Measurements from ENCODE around the gene TAPT1. TPM values are rescaled to one million over a fixed set of nuclear protein-coding genes. Genes with fewer than 3 reads are reported as not detected.
"Not testable (repeated sequence)": the region's sequence is repeated elsewhere in the genome, so short reads cannot be mapped to it uniquely, and the experiment has no call there.

The TAPT1 gene
- 10 to 100 TPM in 11 of 12 donors, not detected in 1; 27.3 to 59.9 (median 41.2) TPM for polyA plus RNA-seq (ENCODE audit: insufficient read length in 12 of 12)
- long read RNA-seq, donor 1, full-length matches to known transcripts, result 4 of 4 reads
- long read RNA-seq, donor 1, partial matches to known transcripts, result 0 of 4 reads
- long read RNA-seq, donor 1, other reads (novel, unspliced or antisense), result 0 of 4 reads
- long read RNA-seq, donor 2, full-length matches to known transcripts, result 5 of 5 reads
- long read RNA-seq, donor 2, partial matches to known transcripts, result 0 of 5 reads
- long read RNA-seq, donor 2, other reads (novel, unspliced or antisense), result 0 of 5 reads
- long read RNA-seq, donor 3, full-length matches to known transcripts, result 1 of 1 reads
- long read RNA-seq, donor 3, partial matches to known transcripts, result 0 of 1 reads
- long read RNA-seq, donor 3, other reads (novel, unspliced or antisense), result 0 of 1 reads
- long read RNA-seq, donor 4, partial matches to known transcripts, result 0 of 1 reads
- long read RNA-seq, donor 4, other reads (novel, unspliced or antisense), result 0 of 1 reads
- long read RNA-seq, donor 5, full-length matches to known transcripts, result 10 of 34 reads
- long read RNA-seq, donor 5, partial matches to known transcripts, result 24 of 34 reads
- long read RNA-seq, donor 5, other reads (novel, unspliced or antisense), result 0 of 34 reads
- long read RNA-seq, donor 6, full-length matches to known transcripts, result 1 of 1 reads
- long read RNA-seq, donor 6, partial matches to known transcripts, result 0 of 1 reads
- long read RNA-seq, donor 6, other reads (novel, unspliced or antisense), result 0 of 1 reads
- long read RNA-seq, donor 7, full-length matches to known transcripts, result 3 of 3 reads
- long read RNA-seq, donor 7, partial matches to known transcripts, result 0 of 3 reads
- long read RNA-seq, donor 7, other reads (novel, unspliced or antisense), result 0 of 3 reads
- long read RNA-seq, donor 8, full-length matches to known transcripts, result 5 of 5 reads
- long read RNA-seq, donor 8, partial matches to known transcripts, result 0 of 5 reads
- long read RNA-seq, donor 8, other reads (novel, unspliced or antisense), result 0 of 5 reads
- long read RNA-seq, donor 9, full-length matches to known transcripts, result 2 of 2 reads
- long read RNA-seq, donor 9, partial matches to known transcripts, result 0 of 2 reads
- long read RNA-seq, donor 9, other reads (novel, unspliced or antisense), result 0 of 2 reads
- long read RNA-seq, donor 10, full-length matches to known transcripts, result 3 of 3 reads
- long read RNA-seq, donor 10, partial matches to known transcripts, result 0 of 3 reads
- long read RNA-seq, donor 10, other reads (novel, unspliced or antisense), result 0 of 3 reads
- long read RNA-seq, donor 11, partial matches to known transcripts, result 0 of 1 reads
- long read RNA-seq, donor 11, other reads (novel, unspliced or antisense), result 0 of 1 reads

- peak; percentile 51 for DNase-seq
Observed at GRCh38 chr4:16225863-16226815, at the start of gene TAPT1. Gene TAPT1 (minus strand): TSS chr4:16226471. CDS start chr4:16226457, 14 bp downstream.

GRCh38 chr4:16271411-16271810, 45.1 kb upstream of the TAPT1 start:
- DNase-seq, result no peak

GRCh38 chr4:16270454-16271328, 44.4 kb upstream of the TAPT1 start:
- DNase-seq, result no peak

- not testable (repeated sequence) for DNase-seq
Observed at GRCh38 chr4:16269742-16270453, 43.6 kb upstream of the TAPT1 start.

- no peak for DNase-seq
Observed at GRCh38 chr4:16269240-16269639, 43.0 kb upstream of the TAPT1 start.

GRCh38 chr4:16268290-16268689, 42.0 kb upstream of the TAPT1 start:
- no peak for DNase-seq

- no peak for DNase-seq
Observed at GRCh38 chr4:16267639-16268038, 41.4 kb upstream of the TAPT1 start.

- no peak for DNase-seq
Observed at GRCh38 chr4:16265820-16266219, 39.5 kb upstream of the TAPT1 start.

- DNase-seq, result peak; percentile 59
Observed at GRCh38 chr4:16264798-16265197, 38.5 kb upstream of the TAPT1 start.

- DNase-seq, result no peak
Observed at GRCh38 chr4:16263056-16263455, 36.8 kb upstream of the TAPT1 start.

- no peak for DNase-seq
Observed at GRCh38 chr4:16262188-16262587, 35.9 kb upstream of the TAPT1 start.

GRCh38 chr4:16261313-16261878, 35.1 kb upstream of the TAPT1 start:
- DNase-seq, result no peak

GRCh38 chr4:16259889-16260246, 33.6 kb upstream of the TAPT1 start:
- DNase-seq, result no peak

GRCh38 chr4:16259241-16259888, 33.1 kb upstream of the TAPT1 start:
- DNase-seq, result no peak

GRCh38 chr4:16257611-16258010, 31.3 kb upstream of the TAPT1 start:
- no peak for DNase-seq

GRCh38 chr4:16256343-16256742, 30.1 kb upstream of the TAPT1 start:
- DNase-seq, result no peak

GRCh38 chr4:16255730-16256129, 29.5 kb upstream of the TAPT1 start:
- no peak for DNase-seq

Data from muscle of arm (tissue), 14 donors.